ENCODE measurements around the gene DNAJC5.

- TF ChIP-seq CTCF (conservative IDR thresholded peaks at IDR 0.05; ENCODE audit: low read depth, low read length), result no peak
- no peak for TF ChIP-seq EZH2 (IDR thresholded peaks at IDR 0.05; ENCODE audit: borderline replicate concordance, low read depth, low read length, poor library complexity, severe bottlenecking)
These were observed 49.4 kb downstream of the DNAJC5 start for GRCh38 chr20:63944078-63944941.

Measured in A673 (cell line).